Colonic mucosa (tissue), 4 donors: ENCODE results near the gene PHACTR1. TPM values are rescaled to one million over a fixed set of nuclear protein-coding genes. Genes with fewer than 3 reads are reported as not detected.

Source experiments
- DNase-seq: peaks from one replicate; pipeline ENCODE4 v3.0.0-alpha.2; 2020
- H3K27ac ChIP-seq: fragments of 200-600 bp; one replicate; pipeline ENCODE4 v1.8.0; 2021
- H3K27me3 ChIP-seq: fragments of 200-600 bp; one replicate; pipeline ENCODE4 v1.8.0; 2021
- H3K36me3 ChIP-seq: fragments of 200-600 bp; one replicate; pipeline ENCODE4 v1.8.0; 2021
- H3K4me1 ChIP-seq: fragments of 200-600 bp; one replicate; pipeline ENCODE4 v1.8.0; 2021; ENCODE audit warnings: mild to moderate bottlenecking
- H3K4me3 ChIP-seq: fragments of 200-600 bp; one replicate; pipeline ENCODE4 v1.8.0; 2021
- H3K9ac ChIP-seq, 2 donors: one replicate each; pipeline ENCODE4 v1.7.0; 2013; ENCODE audit warnings: control low read depth in 2 of 2, low read depth in 2 of 2, low read length in 2 of 2
- H3K9me3 ChIP-seq: fragments of 200-600 bp; one replicate; pipeline ENCODE4 v1.8.0; 2021
- intact Hi-C: fragments of 100-400 bp; cut with DNase I; formaldehyde crosslinking; loops from one replicate; pipeline ENCODE4 v1.14.1; 2022
- total RNA-seq, 2 donors: library from RNA; stranded (reverse); fragmentation: NEBNext Ultra II Directional in 1 of 2; extraction: Animal tissue kit (Norgen Biotek cat#: 25700) in 1 of 2; gene quantifications; one replicate each; pipeline ENCODE4 v1.2.1, GENCODE V29; 2021
- TF ChIP-seq, protein P1 (sequence below): fragments of 200-600 bp; IDR thresholded peaks from one replicate; pipeline ENCODE4 v1.8.0; 2022; ENCODE audit warnings: antibody characterized with exemption, mild to moderate bottlenecking
- donor health status: healthy.
- donor health status: DM: no; HTN: no; CAD: no.
- donor health status: DM: no; HTN: no; CAD: no.

Gene PHACTR1
- total RNA-seq, 2 donors from 2014 or later: 1.7 to 2.2 TPM

DNA sequence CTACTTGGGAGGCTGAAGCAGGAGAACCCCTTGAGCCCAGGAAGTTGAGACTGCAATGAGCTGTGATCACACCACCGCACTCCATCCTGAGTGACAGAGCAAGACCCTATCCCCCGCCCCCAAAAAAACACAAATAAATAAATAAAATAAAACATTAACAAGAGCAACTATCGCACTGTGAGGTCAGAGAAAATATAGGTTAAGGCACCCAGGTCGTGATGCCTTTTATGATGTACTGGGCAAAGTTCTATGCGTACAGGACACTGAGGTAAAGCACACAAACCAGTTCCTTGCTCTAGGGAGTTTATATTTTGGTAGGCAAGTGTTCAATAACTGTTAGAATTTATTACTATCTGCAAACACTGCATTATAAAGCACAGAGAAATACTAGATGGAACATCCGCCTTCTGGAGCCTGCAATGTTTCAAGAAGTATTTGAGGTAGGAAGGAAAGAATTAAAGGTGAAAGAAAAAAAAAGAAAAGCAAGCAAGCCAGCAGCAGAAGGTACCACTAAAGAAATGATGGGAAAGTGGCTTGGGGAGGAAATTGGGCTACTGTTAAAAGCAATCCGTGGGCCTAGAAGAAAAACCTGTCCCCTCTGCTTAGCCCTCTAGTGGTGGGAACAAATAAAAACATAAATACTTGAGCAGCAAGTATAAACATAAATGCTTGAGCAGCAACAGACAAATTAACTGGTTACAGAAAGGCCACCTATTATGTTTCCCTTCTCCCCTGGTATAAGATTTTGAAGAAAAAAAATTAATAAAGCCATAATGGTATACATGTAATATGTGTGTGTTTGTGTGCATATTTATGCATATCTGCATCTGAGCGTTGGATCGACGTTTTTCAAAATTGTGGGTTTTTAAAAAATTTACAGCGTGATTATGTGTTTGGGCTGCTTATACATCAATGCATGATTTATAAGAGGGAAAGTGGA is 128.0 kb downstream of the PHACTR1 start:
- DNase-seq: no peak
- TF ChIP-seq, protein P1, sequence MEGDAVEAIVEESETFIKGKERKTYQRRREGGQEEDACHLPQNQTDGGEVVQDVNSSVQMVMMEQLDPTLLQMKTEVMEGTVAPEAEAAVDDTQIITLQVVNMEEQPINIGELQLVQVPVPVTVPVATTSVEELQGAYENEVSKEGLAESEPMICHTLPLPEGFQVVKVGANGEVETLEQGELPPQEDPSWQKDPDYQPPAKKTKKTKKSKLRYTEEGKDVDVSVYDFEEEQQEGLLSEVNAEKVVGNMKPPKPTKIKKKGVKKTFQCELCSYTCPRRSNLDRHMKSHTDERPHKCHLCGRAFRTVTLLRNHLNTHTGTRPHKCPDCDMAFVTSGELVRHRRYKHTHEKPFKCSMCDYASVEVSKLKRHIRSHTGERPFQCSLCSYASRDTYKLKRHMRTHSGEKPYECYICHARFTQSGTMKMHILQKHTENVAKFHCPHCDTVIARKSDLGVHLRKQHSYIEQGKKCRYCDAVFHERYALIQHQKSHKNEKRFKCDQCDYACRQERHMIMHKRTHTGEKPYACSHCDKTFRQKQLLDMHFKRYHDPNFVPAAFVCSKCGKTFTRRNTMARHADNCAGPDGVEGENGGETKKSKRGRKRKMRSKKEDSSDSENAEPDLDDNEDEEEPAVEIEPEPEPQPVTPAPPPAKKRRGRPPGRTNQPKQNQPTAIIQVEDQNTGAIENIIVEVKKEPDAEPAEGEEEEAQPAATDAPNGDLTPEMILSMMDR: peak; percentile 32

GRCh38 chr6:12845224-12846004 is 128.8 kb downstream of the PHACTR1 start:
- no peaks in the 10 kb centered on the region for H3K27me3 ChIP-seq
- H3K36me3 ChIP-seq: no peaks in the 10 kb centered on the region
- DNase-seq: no peak
- intact Hi-C loops: no loop called here
- no peaks in the 10 kb centered on the region for H3K4me1 ChIP-seq
- no peak overlapping the region for H3K27ac ChIP-seq
- H3K4me3 ChIP-seq: no peak overlapping the region
- no peak overlapping the region for H3K9ac ChIP-seq
- H3K9me3 ChIP-seq: no peaks in the 10 kb centered on the region
- TF ChIP-seq, protein P1: no peak

More for the DNA sequence above, 128.0 kb downstream of the PHACTR1 start:
- intact Hi-C loops: no loop called here
- no peaks in the 10 kb centered on the region for H3K9me3 ChIP-seq
- H3K36me3 ChIP-seq: no peaks in the 10 kb centered on the region
- H3K27me3 ChIP-seq: no peaks in the 10 kb centered on the region
- no peak overlapping the region for H3K4me3 ChIP-seq
- H3K9ac ChIP-seq: no peak overlapping the region
- H3K4me1 ChIP-seq: no peaks in the 10 kb centered on the region
- no peak overlapping the region for H3K27ac ChIP-seq

- no peaks in the 10 kb centered on the region for H3K4me1 ChIP-seq
- no peaks in the 10 kb centered on the region for H3K36me3 ChIP-seq
- H3K4me3 ChIP-seq: no peak overlapping the region
- H3K9ac ChIP-seq: no peak overlapping the region
- intact Hi-C loops: no loop called here
- no peak for DNase-seq
- H3K9me3 ChIP-seq: no peaks in the 10 kb centered on the region
- TF ChIP-seq, protein P1: no peak
- no peaks in the 10 kb centered on the region for H3K27me3 ChIP-seq
- H3K27ac ChIP-seq: no peak overlapping the region
These were observed 132.6 kb downstream of the PHACTR1 start for GRCh38 chr6:12848964-12849808.

GRCh38 chr6:12849809-12850198 is 133.2 kb downstream of the PHACTR1 start:
- H3K36me3 ChIP-seq: no peaks in the 10 kb centered on the region
- intact Hi-C loops: no loop called here
- H3K9me3 ChIP-seq: no peaks in the 10 kb centered on the region
- no peak overlapping the region for H3K4me3 ChIP-seq
- H3K27me3 ChIP-seq: no peaks in the 10 kb centered on the region
- DNase-seq: no peak
- H3K9ac ChIP-seq: no peak overlapping the region
- H3K4me1 ChIP-seq: no peaks in the 10 kb centered on the region
- no peak overlapping the region for H3K27ac ChIP-seq
- TF ChIP-seq, protein P1: no peak
